ENCODE data around the gene PFKL. TPM values are rescaled to one million over a fixed set of nuclear protein-coding genes. Genes with fewer than 3 reads are reported as not detected.
A peak's percentile ranks its signal among the peaks of the same experiment; 100 is the strongest.

The PFKL gene
- total and polyA plus RNA-seq, 2 of the 8 experiments (the other 6 are each of a cell fraction or from before 2014, with no cell fraction given): 80.2 to 82.3 TPM

DNA sequence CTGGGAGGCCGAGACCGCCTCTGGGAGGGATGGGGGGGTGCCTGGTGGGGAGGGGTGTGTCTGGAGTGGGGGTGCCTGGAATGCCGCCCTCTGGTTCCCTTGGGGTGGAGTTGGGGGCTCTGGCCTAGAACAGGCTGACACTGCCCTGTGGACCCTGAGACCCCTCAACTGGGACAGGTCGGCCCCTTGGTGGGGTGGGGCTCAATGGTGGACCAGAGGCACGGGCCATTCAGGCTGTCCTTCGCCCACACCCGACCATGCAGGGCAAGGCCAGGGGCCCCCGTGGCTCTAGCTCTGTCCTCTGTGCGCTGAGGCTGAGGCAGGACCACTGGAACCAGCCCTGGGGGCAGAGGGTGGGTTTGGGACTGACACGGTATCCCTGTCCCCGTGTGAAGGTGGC lies 14.7 kb downstream of the PFKL start:
- no peak overlapping the region for H3K4ac ChIP-seq (replicated peaks; ENCODE audit: insufficient read length, low read depth, low read length)
- H2BK12ac ChIP-seq (ENCODE audit: low read depth, low read length): no peak overlapping the region; the same call in 1 of the 2 replicates
- no peak overlapping the region; the same call in 1 of the 2 replicates for H4K8ac ChIP-seq (ENCODE audit: extremely low read depth, insufficient read depth, low read length)
- H3K4me3 ChIP-seq (ENCODE audit: extremely low read depth in 1 of 4, insufficient read depth in 2 of 4, low read depth in 3 of 4, low read length in 4 of 4): no peak overlapping the region
- H2BK120ac ChIP-seq (replicated peaks; ENCODE audit: low read depth, low read length): no peak overlapping the region
- H3K36me3 ChIP-seq (ENCODE audit: control insufficient read depth in 2 of 4, insufficient read depth in 4 of 4, low read length in 3 of 4): peaks cover 0 to 30% (median 11%) of the 10 kb centered on the region in 4 experiments; a peak in 6 of 8 replicates
- no peaks in the 10 kb centered on the region for H3K79me2 ChIP-seq (ENCODE audit: control insufficient read depth in 1 of 2, insufficient read depth in 2 of 2, low read length in 2 of 2)
- POLR2A ChIA-PET (ENCODE audit: partially characterized antibody): interaction anchor here (1.3 to 2.1 kb wide), 3 partner anchors 13 to 19 kb away, joined by 4 to 6 read pairs (median 5); no protein-coding TSS in a partner anchor
- no peak overlapping the region; the same call in 1 of the 2 replicates for H3K27ac ChIP-seq (ENCODE audit: low read depth, low read length)
- TF ChIP-seq ASH2L (IDR thresholded peaks at IDR 0.05; ENCODE audit: low read length) (no peak), NRF1 (IDR thresholded peaks at IDR 0.05; ENCODE audit: low read depth, low read length) (no peak), SP1 (IDR thresholded peaks at IDR 0.05; ENCODE audit: low read depth, low read length) (no peak), EP300 (IDR thresholded peaks at IDR 0.05; ENCODE audit: borderline replicate concordance in 1 of 2, low read depth in 2 of 2, low read length in 2 of 2) (no peak), CEBPB (IDR thresholded peaks at IDR 0.05; ENCODE audit: low read depth, low read length) (no peak), CHD2 (IDR thresholded peaks at IDR 0.05; ENCODE audit: low read length) (no peak)
- TF ChIP-seq, protein P1, sequence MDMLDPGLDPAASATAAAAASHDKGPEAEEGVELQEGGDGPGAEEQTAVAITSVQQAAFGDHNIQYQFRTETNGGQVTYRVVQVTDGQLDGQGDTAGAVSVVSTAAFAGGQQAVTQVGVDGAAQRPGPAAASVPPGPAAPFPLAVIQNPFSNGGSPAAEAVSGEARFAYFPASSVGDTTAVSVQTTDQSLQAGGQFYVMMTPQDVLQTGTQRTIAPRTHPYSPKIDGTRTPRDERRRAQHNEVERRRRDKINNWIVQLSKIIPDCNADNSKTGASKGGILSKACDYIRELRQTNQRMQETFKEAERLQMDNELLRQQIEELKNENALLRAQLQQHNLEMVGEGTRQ (IDR thresholded peaks at IDR 0.05; ENCODE audit: low read length): no peak
- TF ChIP-seq, protein P2, sequence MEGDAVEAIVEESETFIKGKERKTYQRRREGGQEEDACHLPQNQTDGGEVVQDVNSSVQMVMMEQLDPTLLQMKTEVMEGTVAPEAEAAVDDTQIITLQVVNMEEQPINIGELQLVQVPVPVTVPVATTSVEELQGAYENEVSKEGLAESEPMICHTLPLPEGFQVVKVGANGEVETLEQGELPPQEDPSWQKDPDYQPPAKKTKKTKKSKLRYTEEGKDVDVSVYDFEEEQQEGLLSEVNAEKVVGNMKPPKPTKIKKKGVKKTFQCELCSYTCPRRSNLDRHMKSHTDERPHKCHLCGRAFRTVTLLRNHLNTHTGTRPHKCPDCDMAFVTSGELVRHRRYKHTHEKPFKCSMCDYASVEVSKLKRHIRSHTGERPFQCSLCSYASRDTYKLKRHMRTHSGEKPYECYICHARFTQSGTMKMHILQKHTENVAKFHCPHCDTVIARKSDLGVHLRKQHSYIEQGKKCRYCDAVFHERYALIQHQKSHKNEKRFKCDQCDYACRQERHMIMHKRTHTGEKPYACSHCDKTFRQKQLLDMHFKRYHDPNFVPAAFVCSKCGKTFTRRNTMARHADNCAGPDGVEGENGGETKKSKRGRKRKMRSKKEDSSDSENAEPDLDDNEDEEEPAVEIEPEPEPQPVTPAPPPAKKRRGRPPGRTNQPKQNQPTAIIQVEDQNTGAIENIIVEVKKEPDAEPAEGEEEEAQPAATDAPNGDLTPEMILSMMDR (IDR thresholded peaks at IDR 0.05; ENCODE audit: control extremely low read depth in 1 of 3, insufficient read depth in 1 of 3, low read depth in 1 of 3, low read length in 3 of 3): no peak
- CTCF ChIA-PET (ENCODE audit: partially characterized antibody): interaction anchor here (0.9 to 1.0 kb wide), 2 partner anchors 10 to 13 kb away, joined by 3 read pairs; no protein-coding TSS in a partner anchor
- no peak overlapping the region for H3K18ac ChIP-seq (ENCODE audit: extremely low read depth, low read length)
- no peak overlapping the region for H2AFZ ChIP-seq (ENCODE audit: low read length)
- H3K9ac ChIP-seq (replicated peaks in 1 of 4; ENCODE audit: extremely low read depth in 1 of 4, low read depth in 3 of 4, low read length in 3 of 4): no peak overlapping the region
- H2BK5ac ChIP-seq (ENCODE audit: low read depth, low read length): peak overlapping the region; percentile 44; the same call in 1 of the 2 replicates
- no peak overlapping the region for H3K23ac ChIP-seq (ENCODE audit: insufficient read length)
- no peaks in the 10 kb centered on the region for H3K9me3 ChIP-seq (ENCODE audit: insufficient read depth in 2 of 2, low read depth in 1 of 2, low read length in 1 of 2)
- H3K79me1 ChIP-seq (ENCODE audit: low read depth, low read length): no peaks in the 10 kb centered on the region
- no peaks in the 10 kb centered on the region for H3K23me2 ChIP-seq (ENCODE audit: low read depth, low read length)
- H3K27me3 ChIP-seq (replicated peaks in 1 of 4; ENCODE audit: control insufficient read depth in 3 of 4, extremely low read depth in 1 of 4, insufficient read depth in 3 of 4, low read length in 3 of 4): no peaks in the 10 kb centered on the region
- H4K5ac ChIP-seq (ENCODE audit: insufficient read length, low read depth, low read length): no peak overlapping the region
- H3K4me1 ChIP-seq (replicated peaks in 1 of 4; ENCODE audit: control insufficient read depth in 3 of 4, insufficient read depth in 4 of 4, low read length in 3 of 4): no peaks in the 10 kb centered on the region
- H4K91ac ChIP-seq (replicated peaks; ENCODE audit: insufficient read length, low read length): no peak overlapping the region
- peaks cover 0 to 14% of the 10 kb centered on the region in 2 experiments for H4K20me1 ChIP-seq (replicated peaks in 1 of 2; ENCODE audit: control insufficient read depth in 1 of 2, insufficient read depth in 2 of 2, low read length in 2 of 2)
- FAIRE-seq (no peak), DNase-seq (ENCODE audit: low read depth in 1 of 2, low spot score in 2 of 2) (no peak)
- no peak overlapping the region for H3K14ac ChIP-seq (ENCODE audit: insufficient read length)
- H2BK20ac ChIP-seq (ENCODE audit: low read length): no peak overlapping the region
- H2AK5ac ChIP-seq (ENCODE audit: low read depth, low read length): no peak overlapping the region
- H3K4me2 ChIP-seq (ENCODE audit: insufficient read depth in 1 of 2, low read depth in 2 of 2, low read length in 2 of 2): no peak overlapping the region
- no peak overlapping the region for H2BK15ac ChIP-seq (ENCODE audit: low read length)
- no peak overlapping the region for H3K56ac ChIP-seq (replicated peaks; ENCODE audit: insufficient read length, low read depth, low read length)
- WGBS, 2 experiments (ENCODE audit: extremely low coverage in 1 of 2, insufficient coverage in 1 of 2, insufficient read length in 1 of 2, insufficient replicate concordance in 2 of 2, low coverage in 1 of 2, low lambda C conversion rate in 2 of 2, missing lambda C conversion rate in 1 of 2): 81% methylated on average over 8 of the region's 11 CpGs; no CpG with 5 or more reads in 1 of the 2 experiments

Measured in H1 (cell line).